Nephron progenitor cell (in vitro differentiated cells): ENCODE results near the gene RASGRF1.

Experiments used
- DNase-seq: peaks from one replicate; pipeline ENCODE4 v3.0.0; 2021
- H3K27ac Mint-ChIP-seq: 2 replicates; pipeline ENCODE4 v1.8.0; 2021; ENCODE audit warnings: mild to moderate bottlenecking, moderate library complexity, mixed read lengths
- H3K27me3 Mint-ChIP-seq: 2 replicates; pipeline ENCODE4 v1.8.0; 2021; ENCODE audit warnings: mild to moderate bottlenecking, low read depth, mixed read lengths; ENCODE audit not compliant: poor library complexity
- H3K36me3 Mint-ChIP-seq: 2 replicates; pipeline ENCODE4 v1.8.0; 2021; ENCODE audit warnings: low read depth, mixed read lengths
- H3K4me1 Mint-ChIP-seq: 2 replicates; pipeline ENCODE4 v1.8.0; 2021; ENCODE audit warnings: mixed read lengths
- H3K4me3 Mint-ChIP-seq: 2 replicates; pipeline ENCODE4 v1.8.0; 2021; ENCODE audit warnings: mild to moderate bottlenecking, moderate library complexity, mixed read lengths
- H3K9me3 Mint-ChIP-seq: 2 replicates; pipeline ENCODE4 v1.8.0; 2021; ENCODE audit warnings: mild to moderate bottlenecking, moderate library complexity, mixed read lengths
- TF ChIP-seq, protein P1 (sequence below): fragments of 200-600 bp; sonication (generic); IDR thresholded peaks from 2 replicates; pipeline ENCODE4 v1.5.0; 2021; ENCODE audit warnings: antibody characterized with exemption

RASGRF1 gene

DNA sequence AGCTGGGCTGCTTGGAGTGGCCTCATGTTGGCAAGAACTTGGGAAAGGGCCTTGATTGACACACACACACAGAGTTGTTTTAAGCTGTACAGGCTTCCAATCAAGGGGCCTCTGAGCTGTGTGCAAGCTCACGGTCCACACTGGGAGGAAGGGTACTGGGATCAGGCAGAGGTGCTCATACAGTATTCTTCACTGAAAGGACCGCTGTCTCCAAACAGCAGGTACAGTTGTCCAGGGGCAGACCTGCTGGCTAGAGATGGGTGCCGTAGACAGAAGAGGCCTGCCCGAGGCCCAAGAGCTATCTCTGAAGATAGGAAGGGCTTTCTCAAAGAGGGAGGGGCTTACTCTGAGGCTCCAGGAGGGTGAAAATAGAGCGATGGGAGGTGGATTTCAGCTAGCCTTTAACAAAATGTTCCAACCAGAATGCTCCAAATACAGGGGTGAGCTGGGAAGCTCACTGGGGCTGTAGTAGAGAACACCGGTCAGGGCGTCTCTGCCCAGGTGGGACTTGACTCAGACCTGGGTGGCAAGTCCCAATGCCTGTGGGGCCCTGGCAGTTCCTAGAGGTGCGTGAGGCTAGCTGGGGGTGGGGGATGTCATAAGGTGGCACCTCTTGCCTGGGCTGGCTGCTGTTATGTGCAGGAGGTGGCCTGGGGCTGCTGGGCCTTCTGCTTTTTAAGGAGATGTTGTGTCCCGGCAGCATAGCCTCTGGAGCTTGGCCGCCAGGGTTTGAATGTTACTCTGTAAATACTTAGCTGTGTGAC is 42.7 kb downstream of the RASGRF1 start:
- TF ChIP-seq, protein P1, sequence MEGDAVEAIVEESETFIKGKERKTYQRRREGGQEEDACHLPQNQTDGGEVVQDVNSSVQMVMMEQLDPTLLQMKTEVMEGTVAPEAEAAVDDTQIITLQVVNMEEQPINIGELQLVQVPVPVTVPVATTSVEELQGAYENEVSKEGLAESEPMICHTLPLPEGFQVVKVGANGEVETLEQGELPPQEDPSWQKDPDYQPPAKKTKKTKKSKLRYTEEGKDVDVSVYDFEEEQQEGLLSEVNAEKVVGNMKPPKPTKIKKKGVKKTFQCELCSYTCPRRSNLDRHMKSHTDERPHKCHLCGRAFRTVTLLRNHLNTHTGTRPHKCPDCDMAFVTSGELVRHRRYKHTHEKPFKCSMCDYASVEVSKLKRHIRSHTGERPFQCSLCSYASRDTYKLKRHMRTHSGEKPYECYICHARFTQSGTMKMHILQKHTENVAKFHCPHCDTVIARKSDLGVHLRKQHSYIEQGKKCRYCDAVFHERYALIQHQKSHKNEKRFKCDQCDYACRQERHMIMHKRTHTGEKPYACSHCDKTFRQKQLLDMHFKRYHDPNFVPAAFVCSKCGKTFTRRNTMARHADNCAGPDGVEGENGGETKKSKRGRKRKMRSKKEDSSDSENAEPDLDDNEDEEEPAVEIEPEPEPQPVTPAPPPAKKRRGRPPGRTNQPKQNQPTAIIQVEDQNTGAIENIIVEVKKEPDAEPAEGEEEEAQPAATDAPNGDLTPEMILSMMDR, result no peak
- peaks cover 12% of the 10 kb centered on the region for H3K9me3 Mint-ChIP-seq

DNA sequence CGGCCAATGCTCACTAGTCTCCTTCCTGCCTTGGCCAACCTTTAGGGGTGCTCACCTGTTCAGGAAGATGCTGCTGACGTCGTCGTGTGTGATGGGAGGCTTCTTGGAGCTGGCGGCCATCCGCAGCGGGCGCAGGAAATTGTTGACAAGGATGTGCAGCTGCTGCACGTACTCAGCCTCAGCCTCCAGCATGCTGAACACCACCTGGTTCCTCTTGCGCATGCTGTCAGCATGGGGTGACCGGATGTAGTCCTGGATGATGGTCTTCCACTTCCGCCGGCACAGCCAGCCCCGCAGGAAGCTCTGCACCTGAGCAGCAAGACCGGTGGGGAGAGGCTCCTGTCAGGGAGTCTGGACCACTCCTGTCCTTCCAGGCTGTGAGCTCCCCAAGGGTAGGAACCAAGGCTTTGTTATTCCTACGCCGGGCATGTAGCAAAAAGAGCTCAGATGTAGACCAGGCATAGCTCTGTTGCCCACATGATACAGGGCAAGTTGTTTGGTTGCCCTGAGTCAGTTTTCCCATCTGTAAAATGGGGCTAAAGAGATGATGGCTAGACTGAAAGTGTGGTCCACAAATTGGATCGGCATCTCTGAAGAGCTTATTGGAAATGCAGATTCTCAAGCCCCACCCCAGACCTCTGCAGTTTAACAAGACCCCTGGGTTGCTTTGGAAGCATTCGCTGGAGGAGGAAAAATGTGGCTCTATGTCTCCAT is 43.7 kb downstream of the RASGRF1 start:
- Mint-ChIP-seq H3K4me3 (no peak overlapping the region), H3K27ac (no peak overlapping the region), H3K36me3 (no peaks in the 10 kb centered on the region), H3K4me1 (no peaks in the 10 kb centered on the region), H3K27me3 (peaks cover 41% of the 10 kb centered on the region), H3K9me3 (peaks cover 13% of the 10 kb centered on the region)
- DNase-seq, result no peak
- TF ChIP-seq, protein P1, result no peak

More for the DNA sequence above, 42.7 kb downstream of the RASGRF1 start:
- H3K36me3 Mint-ChIP-seq, result no peaks in the 10 kb centered on the region
- no peaks in the 10 kb centered on the region for H3K4me1 Mint-ChIP-seq
- peaks cover 41% of the 10 kb centered on the region for H3K27me3 Mint-ChIP-seq
- no peak for DNase-seq
- H3K4me3 Mint-ChIP-seq, result no peak overlapping the region
- no peak overlapping the region for H3K27ac Mint-ChIP-seq

DNA sequence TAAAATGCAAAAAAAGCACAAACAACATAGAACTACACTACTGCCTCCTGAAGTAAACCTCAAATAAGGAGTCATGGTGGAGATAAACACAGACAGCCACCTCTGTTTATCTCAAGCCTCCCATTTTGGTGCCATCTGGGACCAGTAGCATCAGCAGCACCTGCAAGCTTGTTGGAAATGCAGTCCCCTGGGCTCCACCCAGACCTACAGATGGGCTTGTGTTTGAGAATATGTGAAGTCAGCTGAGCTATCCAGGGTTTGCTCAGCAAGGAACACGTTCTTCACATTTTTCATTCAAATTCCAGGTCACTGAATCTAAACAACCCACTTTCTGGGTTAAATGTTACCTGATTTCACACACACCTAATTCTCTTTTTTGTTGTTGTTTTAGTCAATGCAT is 45.5 kb downstream of the RASGRF1 start:
- Mint-ChIP-seq H3K27ac (no peak overlapping the region), H3K4me3 (no peak overlapping the region)

DNA sequence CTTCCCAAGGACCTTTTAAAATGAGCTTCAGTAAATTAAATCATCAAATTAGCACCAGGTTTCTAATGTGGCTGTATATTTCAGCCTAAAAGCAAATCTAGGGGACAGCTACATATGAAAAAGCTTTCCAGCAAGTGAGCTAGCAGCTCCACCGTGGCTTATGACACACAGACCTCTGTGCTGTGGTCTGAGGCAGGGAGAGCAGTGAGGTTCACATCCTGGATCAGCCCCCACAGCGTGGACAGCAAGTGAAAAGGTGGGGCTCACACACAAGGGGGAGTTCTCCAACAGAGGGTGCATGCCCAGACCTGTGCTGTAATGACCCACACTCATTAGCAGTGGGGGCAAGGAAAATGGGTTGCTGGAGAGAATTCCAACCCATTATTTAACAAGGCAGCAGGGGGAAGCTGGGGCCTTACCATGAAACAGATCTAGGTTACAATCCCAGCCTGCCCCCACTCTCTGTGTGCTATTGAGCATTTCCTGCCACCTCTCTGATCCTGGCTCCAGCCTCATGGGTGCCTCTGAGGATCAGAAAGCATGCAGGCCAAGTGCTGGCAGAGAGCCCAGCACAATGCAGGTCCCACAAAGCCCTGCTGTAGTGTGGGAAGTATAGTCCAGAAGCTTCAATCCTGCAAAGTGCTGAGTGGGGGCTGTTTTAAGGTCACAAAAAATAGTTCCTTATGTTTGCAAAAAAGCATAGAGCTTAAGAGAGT is 48.2 kb downstream of the RASGRF1 start:
- Mint-ChIP-seq H3K4me3 (no peak overlapping the region), H3K27me3 (peaks cover 28% of the 10 kb centered on the region), H3K27ac (no peak overlapping the region), H3K9me3 (peaks cover 16% of the 10 kb centered on the region), H3K4me1 (no peaks in the 10 kb centered on the region), H3K36me3 (no peaks in the 10 kb centered on the region)
- no peak for DNase-seq
- TF ChIP-seq, protein P1, result no peak

More for the DNA sequence above, 45.5 kb downstream of the RASGRF1 start:
- Mint-ChIP-seq H3K4me1 (no peaks in the 10 kb centered on the region), H3K27me3 (peaks cover 35% of the 10 kb centered on the region), H3K36me3 (no peaks in the 10 kb centered on the region), H3K9me3 (peaks cover 16% of the 10 kb centered on the region)
- no peak for DNase-seq
- TF ChIP-seq, protein P1, result no peak

DNA sequence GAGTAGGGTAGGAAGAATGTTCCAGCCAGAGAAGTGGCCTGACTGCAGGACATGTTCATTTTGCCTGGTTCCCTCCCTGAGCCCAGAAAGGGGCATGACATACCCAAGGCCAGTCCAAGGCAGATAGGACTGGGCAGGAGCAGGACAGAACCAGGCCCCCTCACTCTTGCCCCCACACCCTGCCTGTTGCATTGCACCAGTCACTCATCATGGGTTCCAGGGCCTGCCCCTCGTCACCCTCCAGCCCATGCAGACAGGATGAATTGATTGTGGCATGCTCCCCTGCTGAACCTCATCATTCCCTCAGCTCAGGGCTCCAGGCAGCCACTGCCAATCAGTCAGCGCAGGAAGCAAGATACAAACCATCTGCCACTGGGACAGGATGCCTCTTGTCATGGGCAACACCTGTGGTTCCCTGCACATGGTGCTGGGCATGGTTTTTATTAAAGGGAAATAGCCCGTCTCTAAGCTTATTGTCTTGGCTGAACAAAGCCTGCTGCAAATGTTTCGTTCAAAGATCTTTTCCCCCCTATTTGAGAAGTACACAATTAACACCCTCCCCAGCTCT is 48.9 kb downstream of the RASGRF1 start:
- no peaks in the 10 kb centered on the region for H3K36me3 Mint-ChIP-seq
- H3K4me3 Mint-ChIP-seq, result no peak overlapping the region
- no peaks in the 10 kb centered on the region for H3K4me1 Mint-ChIP-seq
- H3K27ac Mint-ChIP-seq, result no peak overlapping the region
- TF ChIP-seq, protein P1, result no peak
- H3K27me3 Mint-ChIP-seq, result peaks cover 29% of the 10 kb centered on the region
- H3K9me3 Mint-ChIP-seq, result peaks cover 20% of the 10 kb centered on the region
- DNase-seq, result no peak
